Measurements from ENCODE around the gene HOXB6.

HOXB6 gene

GRCh38 chr17:48634493-48635208, 29.9 kb upstream of the HOXB6 start:
- no peak for DNase-seq

DNA sequence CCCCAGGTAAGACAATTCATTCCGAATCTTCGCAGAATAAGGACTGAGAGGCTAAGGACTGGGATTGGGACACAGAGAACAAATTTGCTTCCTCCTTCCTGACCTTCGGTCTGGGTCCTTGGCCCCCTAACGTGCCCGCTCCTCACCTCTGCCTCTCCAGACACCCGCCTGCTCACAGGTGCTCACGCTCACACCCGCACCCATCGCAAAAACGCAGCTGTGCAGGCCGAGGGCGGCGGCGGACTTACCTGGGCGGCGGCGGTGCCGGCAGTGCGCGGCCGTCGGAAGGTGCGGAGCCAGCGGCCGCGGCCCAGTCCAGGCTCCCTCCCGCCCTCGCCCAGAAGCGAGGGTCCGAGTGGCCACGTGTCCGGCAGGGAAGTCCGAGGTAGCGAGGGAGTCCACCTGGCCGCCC, 28.5 kb upstream of the HOXB6 start:
- DNase-seq = no peak

GRCh38 chr17:48632579-48633265, 27.9 kb upstream of the HOXB6 start:
- no peak for DNase-seq

GRCh38 chr17:48631693-48632578, 27.1 kb upstream of the HOXB6 start:
- no peak for DNase-seq

GRCh38 chr17:48630925-48631692, 26.3 kb upstream of the HOXB6 start:
- no peak for DNase-seq

DNA sequence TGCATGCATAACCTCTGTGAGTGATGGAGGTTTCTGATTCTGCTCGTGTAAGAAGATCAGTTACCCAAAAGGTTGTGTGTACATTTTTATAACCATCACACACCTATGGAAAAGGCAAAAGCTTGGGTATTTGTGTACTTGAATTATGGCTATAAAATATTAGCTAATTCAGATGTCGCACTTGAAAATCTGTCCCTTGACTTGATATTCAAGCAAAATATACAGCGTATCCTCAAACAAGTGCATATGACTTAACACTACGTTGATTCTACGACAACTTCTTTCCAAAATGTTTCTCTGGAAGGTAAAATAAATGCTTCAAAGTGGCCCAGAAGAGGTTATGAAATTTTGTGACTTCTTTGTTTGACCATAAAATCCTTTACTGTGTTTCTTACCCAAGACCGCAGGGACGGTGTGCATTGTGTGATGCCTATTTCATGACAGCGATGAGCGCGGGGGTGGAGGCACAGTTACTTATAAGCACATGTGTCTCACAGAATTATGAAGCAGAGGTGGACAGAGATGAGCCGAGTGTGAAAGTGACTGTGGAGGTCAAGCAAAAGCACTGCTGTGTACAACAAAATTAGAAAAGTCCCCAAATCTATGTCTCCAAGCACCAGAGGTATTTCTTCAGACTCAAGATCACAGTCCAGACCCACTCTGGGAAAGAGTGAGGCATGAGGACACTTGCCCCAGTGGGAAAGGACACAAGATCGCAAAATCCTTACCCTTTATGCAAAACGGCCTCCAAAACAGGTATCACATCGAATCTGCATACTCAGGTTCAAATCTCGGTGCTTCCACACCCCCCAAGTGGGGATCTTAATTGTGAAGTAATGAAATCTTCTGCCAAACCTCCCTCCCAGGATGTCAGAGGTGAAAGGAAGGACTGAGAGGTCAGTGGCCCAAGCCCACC, 25.5 kb upstream of the HOXB6 start:
- DNase-seq = no peak

- DNase-seq = no peak
Observed at GRCh38 chr17:48629411-48629759, 24.6 kb upstream of the HOXB6 start.

DNA sequence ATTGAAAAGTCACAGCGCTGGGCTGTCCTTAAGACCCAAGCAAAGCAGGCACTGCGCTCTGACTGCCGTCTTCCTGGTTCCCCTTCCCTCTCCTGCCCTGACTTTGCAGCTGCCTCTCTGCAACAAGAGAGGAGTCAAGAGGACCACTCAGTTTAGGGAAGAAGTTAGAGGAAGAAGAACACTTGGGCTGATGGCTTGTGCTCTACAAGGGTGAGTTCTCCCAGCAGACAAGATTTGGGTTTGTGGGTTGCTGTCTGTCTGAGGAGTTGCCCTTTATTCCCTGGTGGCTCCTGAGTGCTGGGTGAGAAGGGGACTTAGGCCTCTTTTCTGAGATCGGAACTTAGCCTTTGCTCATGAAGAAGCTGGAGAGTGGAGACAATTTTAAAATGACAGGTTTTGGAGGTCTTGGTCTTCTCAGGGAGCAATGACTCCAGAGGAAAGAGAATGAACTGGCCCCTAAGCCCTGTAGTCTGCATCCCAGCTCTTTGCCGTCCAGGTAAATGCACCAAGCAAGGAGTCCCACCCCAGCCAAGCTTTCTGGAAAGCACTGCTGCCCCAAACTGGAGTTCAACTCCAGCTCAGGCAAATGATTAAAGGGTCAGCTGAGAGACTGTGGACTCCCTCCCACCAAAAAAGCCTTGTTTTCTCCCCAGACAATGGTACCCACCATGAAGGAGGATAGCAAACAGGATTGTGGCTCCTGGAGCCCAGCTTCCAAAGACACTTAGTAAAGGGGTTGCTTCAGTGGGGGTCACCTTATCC, 24.0 kb upstream of the HOXB6 start:
- no peak for DNase-seq

- no peak for DNase-seq
Observed at GRCh38 chr17:48627623-48628521, 23.1 kb upstream of the HOXB6 start.

- no peak for DNase-seq
Observed at GRCh38 chr17:48627118-48627597, 22.4 kb upstream of the HOXB6 start.

- DNase-seq = peak in 3 of 6 experiments; percentile 17 to 30 (median 25)
Observed at GRCh38 chr17:48626245-48627117, 21.7 kb upstream of the HOXB6 start, which contains the start of gene HOXB9. Gene HOXB9, minus strand, starts transcription at chr17:48626358. Its CDS starts 89 bp downstream, at chr17:48626269.

- peak in 3 of 6 experiments; percentile 33 to 57 (median 44) for DNase-seq
Observed at GRCh38 chr17:48625495-48626244, 20.9 kb upstream of the HOXB6 start.

DNA sequence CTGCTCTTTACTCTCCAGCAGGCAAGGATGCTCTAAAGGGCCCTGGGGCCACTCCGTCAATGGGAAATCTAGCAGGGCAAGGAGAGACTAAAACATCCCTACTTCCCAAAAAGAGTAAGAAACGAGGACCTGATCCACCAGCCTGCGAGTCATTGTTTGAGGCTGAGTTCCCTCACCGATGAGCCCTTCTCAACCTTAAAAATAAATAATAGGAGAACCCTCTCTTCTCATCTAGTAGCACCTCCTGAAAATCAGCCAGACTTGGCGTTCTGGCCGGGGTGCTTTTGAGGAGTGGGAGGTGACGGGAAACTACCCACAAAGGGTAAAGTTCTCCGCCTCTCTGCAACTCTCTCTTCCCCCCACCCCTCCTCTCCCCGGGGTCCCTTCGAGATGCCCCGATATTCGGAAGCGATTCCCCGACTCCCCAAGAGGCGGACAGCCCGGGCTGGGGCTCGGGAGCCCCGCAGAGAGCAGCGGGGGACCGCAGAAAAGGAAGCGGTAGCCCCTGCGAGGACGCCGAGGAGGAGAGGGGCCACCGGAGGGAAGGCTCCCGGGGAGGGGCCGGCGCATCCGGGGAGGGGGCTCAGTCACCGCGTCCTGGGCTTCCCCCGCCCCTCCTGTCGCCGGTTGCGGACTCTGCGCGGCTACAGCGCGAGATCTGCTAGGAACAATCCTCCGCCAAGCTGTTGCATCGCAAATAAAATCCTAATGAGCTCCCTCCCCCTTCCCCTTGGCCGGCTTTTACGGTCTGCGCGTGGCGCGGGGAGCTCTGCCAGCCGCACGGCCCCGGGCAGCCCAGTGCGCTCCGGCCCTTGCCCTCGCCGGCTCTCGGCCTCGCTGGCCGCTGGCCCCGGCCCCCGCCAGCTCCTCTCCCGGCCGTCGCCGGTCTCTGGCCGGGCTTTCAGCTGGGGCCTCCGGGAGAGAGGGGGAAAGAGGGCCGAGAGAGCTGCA, 20.0 kb upstream of the HOXB6 start:
- peak in 1 of 6 experiments; percentile 29 for DNase-seq

DNA sequence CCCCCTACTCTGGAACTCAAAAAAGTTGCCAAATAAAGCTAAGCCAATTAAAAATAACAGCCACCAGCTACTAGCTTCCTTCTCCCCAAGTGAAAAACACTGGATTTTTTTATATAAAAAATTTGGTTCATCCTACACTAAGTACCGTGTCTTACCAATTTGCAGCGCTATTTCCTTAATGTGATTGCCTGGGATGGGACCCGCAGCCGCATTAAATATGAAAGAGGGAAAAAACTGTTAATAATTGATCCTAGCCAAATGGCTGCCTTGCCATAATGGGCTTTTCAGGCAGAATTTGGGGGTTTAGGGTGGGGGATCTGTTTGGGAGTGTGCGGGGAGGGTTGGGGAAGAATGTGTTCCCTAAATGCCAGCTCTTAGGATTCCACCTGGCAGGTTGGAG, 19.3 kb upstream of the HOXB6 start:
- no peak for DNase-seq

DNA sequence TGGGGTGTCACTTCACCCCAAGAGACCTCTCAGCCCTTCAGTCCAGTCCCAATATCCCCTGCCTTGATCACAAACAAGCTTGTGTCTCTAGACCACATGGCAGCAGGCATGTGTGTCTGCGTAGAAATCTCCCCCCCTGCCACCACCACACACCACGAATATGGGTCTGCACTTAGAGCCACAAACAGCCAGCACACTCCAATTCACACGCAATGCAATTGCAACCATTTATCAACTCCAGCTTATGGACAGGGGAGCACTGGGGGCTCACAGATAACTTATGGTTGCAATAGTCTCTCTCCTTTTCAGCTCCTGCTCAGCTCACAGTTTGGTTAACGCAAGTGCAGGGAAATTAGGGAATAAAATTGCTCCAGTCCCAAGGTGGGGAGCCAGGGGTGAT, 18.8 kb upstream of the HOXB6 start:
- no peak for DNase-seq

GRCh38 chr17:48622857-48623256, 18.1 kb upstream of the HOXB6 start:
- no peak for DNase-seq

All from stimulated activated naive CD4-positive, alpha-beta T cell (primary cell).